Heart left ventricle (tissue), 16 donors: ENCODE data around the gene MRPL21. TPM values are rescaled to one million over a fixed set of nuclear protein-coding genes. Genes with fewer than 3 reads are reported as not detected.

Experiments
- ATAC-seq, 4 donors: fragments of 200-7000 bp; cut with Tn5 transposase; one replicate each; pipeline ENCODE4 v1.9.1; 2020 to 2022; ENCODE audit warnings: moderate library complexity in 4 of 4, mild to moderate bottlenecking in 3 of 4, moderate number of reproducible peaks in 1 of 4
- DNase-seq, 5 donors: peaks; one replicate each; pipeline ENCODE4 v3.0.0-alpha.2; 2020
- H3K27ac ChIP-seq, 12 donors: fragments of 200-600 bp; sonication (generic) in 4 of 12; one replicate each; pipeline versions ENCODE4 v1.5.0 to v1.8.0; 2016 to 2022; ENCODE audit warnings: mild to moderate bottlenecking in 2 of 12
- H3K27me3 ChIP-seq, 9 donors: fragments of 200-600 bp; sonication (generic) in 2 of 9; one replicate each; pipeline versions ENCODE4 v1.5.1 to v1.8.0; 2016 to 2022; ENCODE audit warnings: mild to moderate bottlenecking in 3 of 9
- H3K36me3 ChIP-seq, 9 donors: fragments of 200-600 bp; sonication (generic) in 2 of 9; one replicate each; pipeline versions ENCODE4 v1.5.0 to v1.8.0; 2018 to 2022; ENCODE audit warnings: mild to moderate bottlenecking in 2 of 9
- H3K4me1 ChIP-seq, 12 donors: fragments of 200-600 bp; sonication (generic) in 4 of 12; one replicate each; pipeline versions ENCODE4 v1.5.0 to v1.8.0; 2016 to 2022; ENCODE audit warnings: mild to moderate bottlenecking in 3 of 12
- H3K4me3 ChIP-seq, 12 donors: fragments of 200-600 bp; sonication (generic) in 4 of 12; one replicate each; pipeline versions ENCODE4 v1.5.0 to v1.8.0; 2017 to 2022; ENCODE audit warnings: mild to moderate bottlenecking in 9 of 12, moderate library complexity in 4 of 12
- H3K9me3 ChIP-seq, 12 donors: fragments of 200-600 bp; sonication (generic) in 4 of 12; one replicate each; pipeline versions ENCODE4 v1.5.0 to v1.8.0; 2016 to 2022; ENCODE audit warnings: mild to moderate bottlenecking in 1 of 12
- CTCF ChIP-seq, 12 donors: fragments of 200-600 bp; sonication (generic) in 4 of 12; IDR thresholded peaks; one replicate each; pipeline versions ENCODE4 v1.5.0 to v1.8.0; 2018 to 2022; ENCODE audit warnings: antibody characterized with exemption in 12 of 12, mild to moderate bottlenecking in 5 of 12
- POLR2A ChIP-seq, 2 donors: fragments of 450-650 bp; IDR thresholded peaks; one replicate each; pipeline ENCODE4 v1.6.1; 2017; ENCODE audit warnings: antibody characterized with exemption in 2 of 2, mild to moderate bottlenecking in 2 of 2, moderate library complexity in 2 of 2
- WGBS, 4 donors: extraction: QIAGEN DNeasy Blood & Tissue Kit in 2 of 4; methylation state at CpG; one replicate each; pipeline versions ENCODE4 v1.1.5 to v1.1.7; 2013 to 2018; 5-methylcytosine and 5-hydroxymethylcytosine counted together
- intact Hi-C, 10 donors: fragments of 100-400 bp; cut with DNase I; formaldehyde crosslinking; loops; one replicate each; pipeline versions ENCODE4 v1.11.1 to v1.14.2; 2022
- polyA plus RNA-seq, 2 donors: library from polyadenylated mRNA; stranded (reverse); fragments of 200-250 nt; gene quantifications; one replicate each; pipeline ENCODE4 v1.2.3, GENCODE V29; 2013
- total RNA-seq, 9 donors: library from RNA; depleted of rRNA in 2 of 9; stranded (reverse); fragments of >200 nt in 2 of 9; fragmentation: NEBNext Ultra II Directional in 3 of 9; extraction: Animal tissue kit (Norgen Biotek cat#: 25700) in 3 of 9; gene quantifications; one replicate each; pipeline versions ENCODE4 v1.1.0 to v1.2.4, GENCODE V29; 2016 to 2023
- donor health status: ischemic (EF 13 %, LVEDD 7.1; RV severe dilation, severe dysfunction).
- donor health status: healthy with polysubstance abuse.
- donor health status: DM: no; HTN: yes; CAD: no.
- donor health status: DM: no; HTN: no; CAD: no.
- donor health status: ischemic (EF 25% LVEDD 6.9; RV normal size, moderate dysfunction).
- donor health status: ischemic (EF 25% LVEDD 5.7; RV mildly dilated, moderate dysfunction).
- donor health status: healthy.
- donor health status: DM: yes; HTN: yes; CAD: no.
- donor health status: ischemic (EF 35%, LVEDD 5.7; RV mildly dilated, moderate dysfunction).
- donor health status: nonischemic (EF 11% LVEDD 7.7; RV severe dilation, severe dysfunction).
- donor health status: DM: yes; HTN: yes; CAD: no.
- donor health status: PGD.
- donor health status: ischemic (EF 29% LVEDD 5.4; RV normal size, mild dysfunction).
- donor health status: nonischemic (EF 23%, LVEDD 6.1; RV moderate dilation, normal function).

The MRPL21 gene
- total and polyA plus RNA-seq, 11 donors, result 59.9 to 230 (median 88.8) TPM

DNA sequence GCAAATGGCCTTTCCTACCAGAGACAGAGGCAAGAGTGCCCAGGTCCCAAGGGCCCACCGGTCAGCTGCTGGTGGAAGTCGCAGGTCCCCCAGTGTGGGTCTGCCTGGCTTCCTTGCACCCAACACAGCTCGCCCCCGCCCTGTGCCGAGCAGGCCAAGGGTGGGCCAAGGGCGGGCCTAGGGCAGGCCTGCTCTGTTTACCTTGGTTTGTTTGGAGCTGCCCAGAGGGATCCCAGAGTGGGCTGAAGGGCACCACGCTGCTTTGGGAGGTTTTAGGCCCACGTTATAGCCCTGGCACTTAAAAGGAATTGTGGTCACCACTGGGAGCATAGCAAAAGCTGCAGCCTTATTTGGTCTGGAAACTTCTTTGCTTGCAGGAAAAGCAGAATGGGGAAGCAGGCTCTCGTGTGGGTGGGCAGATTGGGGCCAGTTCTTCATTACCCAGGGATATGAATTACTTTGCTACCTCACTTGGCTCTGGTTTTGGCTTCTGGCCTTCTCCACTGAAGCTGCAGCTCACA is 39.2 kb upstream of the MRPL21 start:
- intact Hi-C loops, result no loop called here
- ATAC-seq (peak in 2 of 4 donors; percentile 25 to 26), DNase-seq (peak in 1 of 5 donors; percentile 27)
- no peaks in the 10 kb centered on the region for H3K27me3 ChIP-seq
- peak overlapping the region in 5 of 12 donors; percentile 28 to 92 (median 46) for H3K27ac ChIP-seq
- H3K9me3 ChIP-seq, result no peaks in the 10 kb centered on the region
- peaks cover 0 to 31% (median 25%) of the 10 kb centered on the region in 9 donors for H3K36me3 ChIP-seq
- H3K4me1 ChIP-seq, result peaks cover 0 to 14% (median 2%) of the 10 kb centered on the region in 12 donors
- TF ChIP-seq CTCF (IDR thresholded peaks at IDR 0.05) (no peak), POLR2A (IDR thresholded peaks at IDR 0.05) (no peak)
- no peak overlapping the region for H3K4me3 ChIP-seq
- 65 to 79% (median 70%) methylated on average over 5 to 9 of the region's 9 CpGs for WGBS, 4 donors

GRCh38 chr11:68942095-68942620 is 38.5 kb upstream of the MRPL21 start:
- intact Hi-C loops, result no loop called here
- no peak for ATAC-seq

GRCh38 chr11:68941324-68942094 is 37.9 kb upstream of the MRPL21 start:
- Histone ChIP-seq H3K4me3 (no peak overlapping the region), H3K9me3 (no peaks in the 10 kb centered on the region), H3K27ac (peak overlapping the region in 1 of 12 donors; percentile 92), H3K36me3 (peaks cover 0 to 44% (median 38%) of the 10 kb centered on the region in 9 donors), H3K4me1 (peaks cover 0 to 9% (median 0%) of the 10 kb centered on the region in 12 donors), H3K27me3 (no peaks in the 10 kb centered on the region)
- ATAC-seq (no peak), DNase-seq (peak in 1 of 5 donors; percentile 35)
- intact Hi-C loops, result no loop called here
- WGBS, 4 donors, result 90 to 93% (median 92%) methylated on average over 12 to 18 of the region's 18 CpGs
- TF ChIP-seq POLR2A (IDR thresholded peaks at IDR 0.05) (no peak), CTCF (IDR thresholded peaks at IDR 0.05) (no peak)

More at GRCh38 chr11:68942095-68942620, 38.5 kb upstream of the MRPL21 start:
- H3K27ac ChIP-seq, result peak overlapping the region in 4 of 12 donors; percentile 28 to 92 (median 44)
- peaks cover 0 to 37% (median 31%) of the 10 kb centered on the region in 9 donors for H3K36me3 ChIP-seq
- no peak overlapping the region for H3K4me3 ChIP-seq
- peaks cover 0 to 14% (median 2%) of the 10 kb centered on the region in 12 donors for H3K4me1 ChIP-seq
- H3K27me3 ChIP-seq, result no peaks in the 10 kb centered on the region
- WGBS, 4 donors, result 79 to 86% (median 80%) methylated on average over 11 of the region's 11 CpGs
- TF ChIP-seq POLR2A (IDR thresholded peaks at IDR 0.05) (no peak), CTCF (IDR thresholded peaks at IDR 0.05) (no peak)
- DNase-seq, result peak in 1 of 5 donors; percentile 15
- H3K9me3 ChIP-seq, result no peaks in the 10 kb centered on the region
